Measurements from ENCODE around the gene CCNQ.

DNA sequence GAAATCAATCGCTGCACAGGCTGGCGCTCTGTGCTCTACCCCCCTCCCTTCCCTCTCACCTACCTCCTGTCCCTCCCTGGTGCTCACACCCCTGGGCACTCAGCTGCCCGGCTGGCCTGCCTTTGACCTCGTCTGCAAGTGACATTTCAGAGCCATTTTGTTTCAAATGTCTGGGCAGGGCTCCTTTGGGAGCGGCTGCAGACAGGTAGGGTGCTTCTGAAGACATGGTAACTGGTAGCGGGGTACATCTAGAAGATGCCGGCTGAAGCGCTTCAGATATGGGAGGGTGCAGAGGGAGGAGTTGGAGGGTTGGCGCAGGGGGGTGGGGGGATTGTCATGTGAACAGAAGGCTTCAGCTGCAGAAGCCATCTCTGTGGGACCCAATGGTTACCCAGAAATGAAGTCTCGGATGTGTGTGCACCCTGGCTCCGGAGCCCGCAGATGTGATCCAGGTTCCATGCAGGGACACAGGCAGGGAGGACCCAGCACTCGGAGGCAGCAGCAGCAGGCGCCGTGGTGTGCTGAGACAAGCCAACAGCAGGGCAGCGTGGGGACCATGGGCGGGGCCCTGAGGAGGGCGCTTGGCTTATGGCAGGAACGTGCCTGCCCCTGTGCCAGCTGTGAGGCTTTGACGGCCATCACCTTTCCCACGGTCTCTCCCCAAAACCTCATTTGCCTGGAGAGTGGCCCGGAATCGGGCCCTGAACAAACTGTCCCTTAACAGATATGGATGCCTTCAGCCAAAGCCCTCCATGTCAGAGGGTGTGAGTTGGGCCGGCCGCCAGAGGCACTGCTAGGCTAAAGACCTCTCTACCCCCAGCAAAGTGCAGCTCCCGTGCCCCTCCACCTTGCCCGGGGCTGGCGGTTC lies 40.5 kb upstream of the CCNQ start:
- TF ChIP-seq, protein P1, sequence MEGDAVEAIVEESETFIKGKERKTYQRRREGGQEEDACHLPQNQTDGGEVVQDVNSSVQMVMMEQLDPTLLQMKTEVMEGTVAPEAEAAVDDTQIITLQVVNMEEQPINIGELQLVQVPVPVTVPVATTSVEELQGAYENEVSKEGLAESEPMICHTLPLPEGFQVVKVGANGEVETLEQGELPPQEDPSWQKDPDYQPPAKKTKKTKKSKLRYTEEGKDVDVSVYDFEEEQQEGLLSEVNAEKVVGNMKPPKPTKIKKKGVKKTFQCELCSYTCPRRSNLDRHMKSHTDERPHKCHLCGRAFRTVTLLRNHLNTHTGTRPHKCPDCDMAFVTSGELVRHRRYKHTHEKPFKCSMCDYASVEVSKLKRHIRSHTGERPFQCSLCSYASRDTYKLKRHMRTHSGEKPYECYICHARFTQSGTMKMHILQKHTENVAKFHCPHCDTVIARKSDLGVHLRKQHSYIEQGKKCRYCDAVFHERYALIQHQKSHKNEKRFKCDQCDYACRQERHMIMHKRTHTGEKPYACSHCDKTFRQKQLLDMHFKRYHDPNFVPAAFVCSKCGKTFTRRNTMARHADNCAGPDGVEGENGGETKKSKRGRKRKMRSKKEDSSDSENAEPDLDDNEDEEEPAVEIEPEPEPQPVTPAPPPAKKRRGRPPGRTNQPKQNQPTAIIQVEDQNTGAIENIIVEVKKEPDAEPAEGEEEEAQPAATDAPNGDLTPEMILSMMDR (IDR thresholded peaks at IDR 0.05; ENCODE audit: low read depth, low read length, missing input control) = no peak
- no peak for TF ChIP-seq NR2F2 (IDR thresholded peaks at IDR 0.05)
- TF ChIP-seq, protein P2, sequence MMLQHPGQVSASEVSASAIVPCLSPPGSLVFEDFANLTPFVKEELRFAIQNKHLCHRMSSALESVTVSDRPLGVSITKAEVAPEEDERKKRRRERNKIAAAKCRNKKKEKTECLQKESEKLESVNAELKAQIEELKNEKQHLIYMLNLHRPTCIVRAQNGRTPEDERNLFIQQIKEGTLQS (IDR thresholded peaks at IDR 0.05) = no peak

Measured in liver (tissue), 3 donors.